Measurements from ENCODE around the gene PDLIM1. TPM values are rescaled to one million over a fixed set of nuclear protein-coding genes. Genes with fewer than 3 reads are reported as not detected.
"Not testable (repeated sequence)": the region's sequence is repeated elsewhere in the genome, so short reads cannot be mapped to it uniquely, and the experiment has no call there.

Gene PDLIM1
- total and polyA plus RNA-seq, 2 experiments from 2014 or later = 111 to 233 TPM

DNA sequence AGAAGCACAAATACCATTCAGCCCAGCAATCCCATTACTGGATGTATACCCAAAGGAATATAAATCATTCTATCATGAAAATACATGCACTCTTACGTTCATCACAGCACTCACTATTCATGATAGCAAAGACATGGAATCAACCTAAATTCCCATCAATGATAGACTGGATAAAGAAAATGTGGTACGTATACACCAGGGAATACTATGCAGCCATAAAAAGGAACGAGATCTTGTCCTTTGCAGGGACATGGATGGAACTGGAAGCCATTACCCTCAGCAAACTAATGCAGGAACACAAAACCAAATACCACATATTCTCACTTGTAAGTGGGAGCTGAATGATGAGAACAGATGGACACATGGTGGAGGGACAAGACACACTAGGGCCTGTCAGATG is 50.7 kb downstream of the PDLIM1 start:
- not testable (repeated sequence) for H3K4me1 ChIP-seq (ENCODE audit: insufficient read depth); H3K4me3 ChIP-seq; H3K27me3 Mint-ChIP-seq (ENCODE audit: insufficient read depth, low read depth, poor library complexity); H3F3A ChIP-seq (replicated peaks; ENCODE audit: low read depth); H3K27ac Mint-ChIP-seq; H3K9me2 ChIP-seq (ENCODE audit: insufficient read depth); DNase-seq (ENCODE audit: low spot score); H3K4me3 Mint-ChIP-seq; H3K27ac ChIP-seq (ENCODE audit: low read depth); H3K9me3 Mint-ChIP-seq; H2AFZ ChIP-seq; H4K20me1 ChIP-seq (replicated peaks; ENCODE audit: insufficient read depth); H3K4me2 ChIP-seq; H3K27me3 ChIP-seq (ENCODE audit: insufficient read depth); ATAC-seq
- Histone ChIP-seq H3K36me3 (ENCODE audit: insufficient read depth) (peaks cover 37% of the 10 kb centered on the region), H3K79me2 (replicated peaks; ENCODE audit: insufficient read depth) (peaks cover 23% of the 10 kb centered on the region)
- Mint-ChIP-seq H3K36me3 (ENCODE audit: low read depth) (peaks cover 76% of the 10 kb centered on the region), H3K4me1 (peaks cover 18% of the 10 kb centered on the region)

DNA sequence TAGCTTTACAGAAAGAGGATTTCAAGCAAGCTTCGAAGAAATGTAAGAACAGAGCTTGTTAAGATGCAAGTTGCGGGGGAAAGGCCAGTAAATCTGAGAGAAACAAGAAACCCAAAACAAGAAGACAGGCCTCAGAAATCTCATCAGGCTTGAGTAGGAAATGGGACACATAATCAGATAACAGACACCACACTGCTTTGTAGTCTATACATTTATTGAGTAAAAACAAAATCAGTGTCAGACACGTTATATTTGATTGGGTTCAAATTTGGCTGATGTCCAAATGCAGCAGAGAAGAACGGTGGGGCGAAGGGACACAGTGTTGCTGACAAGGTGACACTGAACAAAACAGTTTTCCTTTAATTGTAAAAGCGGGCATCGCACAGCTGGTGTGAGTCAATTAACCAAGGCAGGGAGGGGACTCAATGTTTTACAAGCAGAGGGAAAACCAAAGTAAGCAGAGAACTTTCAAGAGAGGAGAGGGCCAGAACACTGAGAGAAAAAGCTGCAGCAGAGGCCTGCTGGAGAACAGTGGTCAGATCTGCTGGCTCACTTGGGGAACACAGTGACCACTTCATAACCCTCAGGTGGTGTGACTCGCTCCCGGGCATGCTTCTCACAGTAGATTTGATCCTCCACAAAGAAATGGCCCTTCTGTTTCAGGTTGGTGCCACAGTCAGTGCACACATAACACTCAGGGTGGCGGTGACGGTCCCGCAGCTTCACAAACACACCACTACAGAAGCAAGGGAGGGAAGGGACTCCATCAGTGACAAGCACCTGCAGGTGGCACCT is 53.2 kb downstream of the PDLIM1 start:
- Histone ChIP-seq H3K9me2 (ENCODE audit: insufficient read depth) (peaks cover 9% of the 10 kb centered on the region), H2AFZ (no peak overlapping the region), H3F3A (replicated peaks; ENCODE audit: low read depth) (peaks cover under 1% of the 10 kb centered on the region), H3K79me2 (replicated peaks; ENCODE audit: insufficient read depth) (peaks cover 23% of the 10 kb centered on the region), H3K36me3 (ENCODE audit: insufficient read depth) (peaks cover 27% of the 10 kb centered on the region), H3K4me2 (no peak overlapping the region), H4K20me1 (replicated peaks; ENCODE audit: insufficient read depth) (no peaks in the 10 kb centered on the region), H3K4me1 (ENCODE audit: insufficient read depth) (peaks cover 3% of the 10 kb centered on the region), H3K27ac (ENCODE audit: low read depth) (peak overlapping the region; percentile 60), H3K4me3 (no peak overlapping the region), H3K27me3 (ENCODE audit: insufficient read depth) (no peaks in the 10 kb centered on the region)
- peak overlapping the region; percentile 53; the same call in 1 of the 2 replicates for H3K27ac Mint-ChIP-seq
- no peak for DNase-seq (ENCODE audit: low spot score)
- H3K27me3 Mint-ChIP-seq (ENCODE audit: insufficient read depth, low read depth, poor library complexity) = peaks cover 11% of the 10 kb centered on the region
- no peak overlapping the region for H3K4me3 Mint-ChIP-seq
- TF ChIP-seq CREB1 (CRISPR knock-in tag; IDR thresholded peaks at IDR 0.05; ENCODE audit: low read depth) (no peak), NANOG (IDR thresholded peaks at IDR 0.05; ENCODE audit: borderline replicate concordance) (no peak)
- TF ChIP-seq, protein P1, sequence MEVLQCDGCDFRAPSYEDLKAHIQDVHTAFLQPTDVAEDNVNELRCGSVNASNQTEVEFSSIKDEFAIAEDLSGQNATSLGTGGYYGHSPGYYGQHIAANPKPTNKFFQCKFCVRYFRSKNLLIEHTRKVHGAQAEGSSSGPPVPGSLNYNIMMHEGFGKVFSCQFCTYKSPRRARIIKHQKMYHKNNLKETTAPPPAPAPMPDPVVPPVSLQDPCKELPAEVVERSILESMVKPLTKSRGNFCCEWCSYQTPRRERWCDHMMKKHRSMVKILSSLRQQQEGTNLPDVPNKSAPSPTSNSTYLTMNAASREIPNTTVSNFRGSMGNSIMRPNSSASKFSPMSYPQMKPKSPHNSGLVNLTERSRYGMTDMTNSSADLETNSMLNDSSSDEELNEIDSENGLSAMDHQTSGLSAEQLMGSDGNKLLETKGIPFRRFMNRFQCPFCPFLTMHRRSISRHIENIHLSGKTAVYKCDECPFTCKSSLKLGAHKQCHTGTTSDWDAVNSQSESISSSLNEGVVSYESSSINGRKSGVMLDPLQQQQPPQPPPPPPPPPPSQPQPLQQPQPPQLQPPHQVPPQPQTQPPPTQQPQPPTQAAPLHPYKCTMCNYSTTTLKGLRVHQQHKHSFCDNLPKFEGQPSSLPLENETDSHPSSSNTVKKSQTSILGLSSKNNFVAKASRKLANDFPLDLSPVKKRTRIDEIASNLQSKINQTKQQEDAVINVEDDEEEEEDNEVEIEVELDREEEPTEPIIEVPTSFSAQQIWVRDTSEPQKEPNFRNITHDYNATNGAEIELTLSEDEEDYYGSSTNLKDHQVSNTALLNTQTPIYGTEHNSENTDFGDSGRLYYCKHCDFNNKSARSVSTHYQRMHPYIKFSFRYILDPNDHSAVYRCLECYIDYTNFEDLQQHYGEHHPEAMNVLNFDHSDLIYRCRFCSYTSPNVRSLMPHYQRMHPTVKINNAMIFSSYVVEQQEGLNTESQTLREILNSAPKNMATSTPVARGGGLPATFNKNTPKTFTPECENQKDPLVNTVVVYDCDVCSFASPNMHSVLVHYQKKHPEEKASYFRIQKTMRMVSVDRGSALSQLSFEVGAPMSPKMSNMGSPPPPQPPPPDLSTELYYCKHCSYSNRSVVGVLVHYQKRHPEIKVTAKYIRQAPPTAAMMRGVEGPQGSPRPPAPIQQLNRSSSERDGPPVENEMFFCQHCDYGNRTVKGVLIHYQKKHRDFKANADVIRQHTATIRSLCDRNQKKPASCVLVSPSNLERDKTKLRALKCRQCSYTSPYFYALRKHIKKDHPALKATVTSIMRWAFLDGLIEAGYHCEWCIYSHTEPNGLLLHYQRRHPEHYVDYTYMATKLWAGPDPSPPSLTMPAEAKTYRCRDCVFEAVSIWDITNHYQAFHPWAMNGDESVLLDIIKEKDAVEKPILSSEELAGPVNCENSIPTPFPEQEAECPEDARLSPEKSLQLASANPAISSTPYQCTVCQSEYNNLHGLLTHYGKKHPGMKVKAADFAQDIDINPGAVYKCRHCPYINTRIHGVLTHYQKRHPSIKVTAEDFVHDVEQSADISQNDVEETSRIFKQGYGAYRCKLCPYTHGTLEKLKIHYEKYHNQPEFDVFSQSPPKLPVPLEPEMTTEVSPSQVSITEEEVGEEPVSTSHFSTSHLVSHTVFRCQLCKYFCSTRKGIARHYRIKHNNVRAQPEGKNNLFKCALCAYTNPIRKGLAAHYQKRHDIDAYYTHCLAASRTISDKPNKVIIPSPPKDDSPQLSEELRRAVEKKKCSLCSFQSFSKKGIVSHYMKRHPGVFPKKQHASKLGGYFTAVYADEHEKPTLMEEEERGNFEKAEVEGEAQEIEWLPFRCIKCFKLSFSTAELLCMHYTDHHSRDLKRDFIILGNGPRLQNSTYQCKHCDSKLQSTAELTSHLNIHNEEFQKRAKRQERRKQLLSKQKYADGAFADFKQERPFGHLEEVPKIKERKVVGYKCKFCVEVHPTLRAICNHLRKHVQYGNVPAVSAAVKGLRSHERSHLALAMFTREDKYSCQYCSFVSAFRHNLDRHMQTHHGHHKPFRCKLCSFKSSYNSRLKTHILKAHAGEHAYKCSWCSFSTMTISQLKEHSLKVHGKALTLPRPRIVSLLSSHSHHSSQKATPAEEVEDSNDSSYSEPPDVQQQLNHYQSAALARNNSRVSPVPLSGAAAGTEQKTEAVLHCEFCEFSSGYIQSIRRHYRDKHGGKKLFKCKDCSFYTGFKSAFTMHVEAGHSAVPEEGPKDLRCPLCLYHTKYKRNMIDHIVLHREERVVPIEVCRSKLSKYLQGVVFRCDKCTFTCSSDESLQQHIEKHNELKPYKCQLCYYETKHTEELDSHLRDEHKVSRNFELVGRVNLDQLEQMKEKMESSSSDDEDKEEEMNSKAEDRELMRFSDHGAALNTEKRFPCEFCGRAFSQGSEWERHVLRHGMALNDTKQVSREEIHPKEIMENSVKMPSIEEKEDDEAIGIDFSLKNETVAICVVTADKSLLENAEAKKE (CRISPR knock-in tag; IDR thresholded peaks at IDR 0.05) = no peak
- peaks cover 73% of the 10 kb centered on the region for H3K36me3 Mint-ChIP-seq (ENCODE audit: low read depth)
- peaks cover 16% of the 10 kb centered on the region for H3K4me1 Mint-ChIP-seq
- H3K9me3 Mint-ChIP-seq = peaks cover 10% of the 10 kb centered on the region
- ATAC-seq = no peak
